GM18873 (cell line): ENCODE results near the gene AKR1C2.
"Not testable (repeated sequence)": the region's sequence is repeated elsewhere in the genome, so short reads cannot be mapped to it uniquely, and the experiment has no call there.

Source experiments
- ATAC-seq: cut with Tn5 transposase; IDR thresholded peaks from one replicate; pipeline ENCODE4 v1.9.1; 2021; ENCODE audit warnings: mild to moderate bottlenecking, moderate library complexity, moderate number of reproducible peaks; ENCODE audit not compliant: unreplicated experiment, low FRiP score

AKR1C2 gene

DNA sequence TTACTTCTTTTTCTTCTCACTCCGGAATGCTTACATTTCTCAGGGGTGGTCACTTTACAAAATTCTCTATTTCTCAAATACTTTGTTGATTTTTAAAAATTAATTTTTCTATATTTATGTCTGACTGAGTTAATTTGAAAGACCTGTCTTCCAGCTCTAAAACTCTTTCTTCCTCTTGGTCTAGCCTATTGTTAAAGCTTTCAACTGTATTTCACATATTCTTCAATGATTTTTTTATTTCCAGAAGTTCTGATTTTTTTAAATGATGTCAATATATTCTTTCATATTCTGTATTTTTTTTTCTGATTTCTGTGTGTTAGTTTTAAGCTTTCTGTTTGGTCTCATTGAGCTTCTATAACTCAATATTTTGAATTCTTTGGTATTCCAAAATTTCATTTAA is 27.3 kb upstream of the AKR1C2 start:
- ATAC-seq, result no peak

DNA sequence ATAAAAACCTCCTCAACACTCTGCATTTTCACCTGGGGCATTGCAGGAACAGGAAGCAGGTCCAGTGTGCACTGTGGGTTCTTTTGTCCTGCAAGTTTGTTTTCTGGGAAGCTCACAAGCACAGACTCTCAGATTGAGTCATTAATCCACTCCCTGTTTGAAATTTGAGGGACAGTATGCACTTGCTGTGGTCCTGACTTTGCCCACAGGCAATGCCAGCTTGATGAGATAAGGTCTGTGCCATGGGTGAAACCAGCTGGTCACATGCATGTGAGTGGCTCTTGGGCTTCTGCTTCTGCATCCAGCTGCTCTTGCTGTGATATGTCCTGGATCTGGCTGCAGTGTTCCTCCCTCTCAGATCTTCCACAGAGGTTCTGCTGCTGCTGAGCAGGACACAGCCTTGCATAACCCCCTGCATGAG is 21.8 kb upstream of the AKR1C2 start:
- not testable (repeated sequence) for ATAC-seq

DNA sequence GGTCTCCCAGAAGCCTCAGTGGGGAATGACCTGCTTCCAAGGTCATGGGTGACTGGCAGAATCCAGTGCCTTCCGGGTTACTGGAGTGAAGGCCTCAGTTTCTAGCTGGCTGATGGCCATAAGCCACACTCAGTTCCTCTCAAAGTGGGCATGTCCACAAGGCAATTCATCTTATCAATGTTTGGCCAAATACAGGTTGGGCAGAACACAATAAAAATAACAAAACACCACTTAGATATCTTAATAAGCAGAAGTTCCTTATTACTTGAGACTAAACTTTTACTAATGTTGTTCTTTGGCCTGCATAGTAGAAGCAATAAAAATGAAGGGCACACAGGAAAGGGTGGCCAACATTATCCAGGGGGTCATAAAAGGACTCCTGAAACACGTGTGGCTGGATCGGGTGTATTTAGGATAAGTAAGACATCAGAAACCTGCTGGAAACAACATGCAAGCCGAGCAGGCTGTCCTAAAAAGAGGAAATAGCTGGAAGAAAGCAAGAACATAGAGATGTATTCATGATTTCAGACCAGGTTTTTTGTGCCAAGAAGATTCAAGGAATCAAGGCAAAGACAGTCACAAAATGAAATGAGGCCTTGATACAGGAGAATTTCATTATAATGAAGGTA is 19.6 kb upstream of the AKR1C2 start:
- ATAC-seq, result no peak

DNA sequence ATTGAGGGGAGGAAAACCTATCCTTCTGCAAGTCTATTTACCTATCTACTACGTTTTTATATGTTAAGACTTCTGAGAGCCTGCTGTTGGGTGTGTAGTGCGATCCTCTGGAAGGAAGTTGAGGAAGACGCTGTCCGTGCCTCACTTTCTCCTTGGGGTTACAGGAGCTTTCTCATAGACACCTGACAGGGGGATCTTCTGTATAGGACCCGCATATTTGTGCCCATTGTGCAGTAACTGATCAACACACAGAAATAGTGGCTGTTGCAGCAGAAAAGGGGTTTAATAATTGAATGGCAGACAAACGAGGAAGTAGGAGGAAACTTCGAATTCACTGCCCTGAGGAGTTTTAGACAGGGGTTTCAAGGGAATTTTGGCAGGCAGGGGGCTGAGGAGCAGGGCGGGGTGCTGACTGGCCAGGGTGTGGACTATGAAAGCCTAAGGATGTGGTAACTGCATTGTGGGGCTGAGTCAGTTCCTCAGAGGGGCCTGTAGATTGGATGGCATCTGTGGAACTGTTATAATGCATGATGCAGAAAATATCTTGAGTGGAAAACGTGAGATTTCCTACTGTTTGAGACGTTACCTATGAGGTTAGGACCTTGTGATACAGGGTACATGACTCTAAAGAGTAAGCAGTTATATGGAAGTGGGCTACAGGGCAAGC is 18.1 kb upstream of the AKR1C2 start:
- not testable (repeated sequence) for ATAC-seq

DNA sequence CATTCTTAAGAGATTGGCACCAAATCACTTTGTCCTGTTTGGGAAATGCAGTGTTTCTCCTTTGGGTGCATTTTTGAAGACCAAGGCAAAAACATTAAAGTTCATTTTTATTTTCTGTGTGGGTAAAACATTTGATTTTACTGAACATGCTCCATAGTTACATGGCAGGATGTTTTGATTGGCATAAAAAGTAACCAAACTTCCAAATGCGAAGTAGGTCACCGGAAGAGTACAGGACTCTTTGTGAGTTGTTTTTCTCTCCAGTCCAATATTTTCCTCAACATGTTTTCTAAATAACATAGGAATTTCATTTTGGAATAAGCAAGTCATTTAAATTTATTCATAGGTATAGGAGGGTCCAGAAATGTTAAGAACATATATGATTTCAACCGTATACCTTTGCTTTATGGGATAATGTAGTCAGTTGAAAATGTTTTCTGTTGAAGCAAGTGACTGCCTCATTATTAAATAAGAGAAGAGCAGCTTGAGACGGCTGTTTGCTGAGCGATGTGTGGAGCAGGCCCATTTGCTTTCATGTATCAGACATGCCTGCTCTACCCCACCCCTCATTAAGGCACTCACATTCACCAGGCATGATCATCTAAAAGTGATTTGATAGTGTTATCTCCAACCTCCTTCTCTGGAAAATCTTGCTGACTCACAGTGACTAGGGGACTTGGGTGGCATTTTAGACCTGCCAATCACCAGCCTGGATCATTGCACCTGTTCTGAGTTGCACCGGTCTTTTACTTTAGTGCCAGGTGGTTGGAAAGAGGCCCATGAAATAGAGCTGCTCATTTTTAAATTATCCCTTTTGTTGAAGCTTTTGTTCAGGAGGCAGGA is 16.3 kb upstream of the AKR1C2 start:
- not testable (repeated sequence) for ATAC-seq

DNA sequence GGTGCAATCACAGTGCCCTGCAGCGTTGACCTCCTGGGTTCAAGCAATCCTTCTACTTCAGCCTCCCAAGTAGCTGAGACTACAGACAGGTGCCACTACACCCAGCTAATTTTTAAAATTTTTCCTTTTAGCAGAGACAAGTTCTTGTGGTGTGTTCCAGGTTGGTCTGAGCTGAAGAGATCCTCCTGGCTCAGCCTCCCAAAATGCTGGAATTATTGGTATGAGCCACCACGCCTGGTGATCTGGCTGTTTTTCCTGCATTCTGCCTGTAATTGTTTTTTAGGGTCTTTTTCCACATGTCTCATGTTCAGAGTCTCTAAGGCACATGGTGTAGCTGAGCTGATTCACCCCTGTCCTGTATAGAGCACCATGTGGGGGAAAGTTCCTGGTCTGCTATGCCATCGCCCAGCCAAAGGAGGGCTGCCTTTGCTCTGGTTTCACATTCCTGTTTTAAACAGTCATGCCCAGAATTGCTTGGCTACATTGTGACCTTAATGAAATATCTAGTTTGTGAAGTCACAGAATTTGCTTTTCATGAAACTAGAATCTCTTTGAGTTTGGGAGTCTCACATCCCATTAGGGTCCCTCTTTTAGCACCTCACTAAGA is 15.1 kb upstream of the AKR1C2 start:
- not testable (repeated sequence) for ATAC-seq

DNA sequence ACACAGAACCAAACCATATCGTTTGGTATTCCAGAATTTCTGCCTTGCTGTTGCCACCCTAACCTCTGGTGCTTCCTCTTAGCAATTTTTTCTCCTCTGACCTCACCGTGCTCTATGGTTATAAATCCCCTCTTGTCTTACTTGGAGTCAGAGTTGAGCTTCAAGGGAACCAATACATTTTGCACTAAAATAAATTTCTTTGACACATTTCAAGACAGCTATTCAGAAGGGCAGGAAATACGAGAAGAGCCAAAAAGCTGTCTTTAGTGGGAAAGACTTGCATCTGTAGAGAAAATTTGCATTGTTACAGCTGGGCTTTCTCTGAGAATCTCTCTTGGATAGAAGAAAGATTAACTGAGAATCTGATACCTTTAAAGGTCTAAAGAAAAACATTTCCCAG is 14.5 kb upstream of the AKR1C2 start:
- no peak for ATAC-seq

DNA sequence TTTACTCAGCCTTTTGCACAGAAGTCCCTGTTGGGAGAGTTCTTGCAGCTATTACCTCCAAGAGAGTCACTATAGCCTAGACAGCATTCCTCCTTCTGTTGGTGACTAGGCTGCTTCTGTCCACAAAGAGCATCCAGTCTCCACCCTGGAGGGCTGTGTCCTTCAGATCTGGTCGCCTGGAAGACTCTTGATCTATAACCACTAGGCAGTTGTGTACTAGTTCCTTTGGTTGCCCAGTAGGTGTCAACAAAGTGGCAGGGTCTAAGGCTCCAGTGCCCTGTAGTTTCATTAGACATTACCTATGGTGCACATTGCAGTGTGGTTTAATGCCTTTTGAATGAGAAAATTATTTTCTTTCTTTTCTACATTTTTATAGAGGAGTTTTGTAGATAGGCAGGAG is 11.3 kb upstream of the AKR1C2 start:
- ATAC-seq, result no peak

DNA sequence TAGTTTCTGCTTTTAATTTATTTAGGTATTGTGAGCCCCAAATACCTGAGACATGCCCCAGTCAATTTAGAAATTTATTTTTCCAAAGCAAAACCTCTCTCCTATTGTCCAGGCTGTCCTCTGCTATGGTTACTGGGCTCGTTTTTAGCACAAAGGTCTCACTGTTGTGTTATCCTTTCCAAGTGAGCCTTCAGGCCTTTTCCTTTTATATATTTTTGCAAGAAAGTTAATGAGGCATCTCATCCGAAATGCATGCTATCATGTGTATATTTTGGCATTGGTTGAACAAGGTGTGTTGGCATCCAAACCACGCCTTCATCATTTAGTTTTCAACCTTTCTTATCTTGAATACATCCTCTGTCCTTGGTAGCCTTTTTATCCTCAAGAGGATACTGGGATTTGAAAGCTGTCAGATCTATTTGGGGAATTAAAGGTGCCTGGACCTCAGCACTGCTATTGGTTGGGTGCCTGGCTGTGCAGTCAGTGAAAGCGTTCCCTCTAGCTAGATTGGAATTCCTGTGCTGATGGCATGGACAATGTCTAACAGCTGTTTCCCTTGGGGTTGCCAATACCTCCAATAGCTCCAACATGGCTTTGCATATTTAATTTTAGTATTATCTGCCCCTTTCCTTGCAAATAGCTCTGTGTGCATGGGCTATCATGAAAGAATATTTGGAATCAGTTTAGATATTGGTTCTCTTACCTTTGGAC is 10.7 kb upstream of the AKR1C2 start:
- ATAC-seq, result not testable (repeated sequence)

DNA sequence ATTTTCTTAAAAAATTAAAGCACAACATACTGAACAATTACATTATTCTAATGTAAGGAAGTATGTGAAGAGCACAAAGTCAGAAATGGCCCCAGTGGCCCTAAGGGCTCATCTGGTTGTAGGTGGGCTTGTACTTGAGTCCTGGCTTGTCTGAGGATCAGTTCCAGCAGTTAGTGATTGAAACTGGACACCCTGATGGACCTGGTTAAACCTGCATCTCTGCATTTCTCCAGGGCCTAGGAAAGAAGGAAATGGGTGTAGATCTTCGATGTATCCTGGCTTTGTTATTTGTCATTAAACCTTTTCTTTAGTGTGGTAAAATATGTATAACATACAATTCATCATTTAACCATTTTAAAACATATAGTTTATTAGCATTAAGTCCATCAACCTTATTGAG is 9.7 kb upstream of the AKR1C2 start:
- no peak for ATAC-seq

DNA sequence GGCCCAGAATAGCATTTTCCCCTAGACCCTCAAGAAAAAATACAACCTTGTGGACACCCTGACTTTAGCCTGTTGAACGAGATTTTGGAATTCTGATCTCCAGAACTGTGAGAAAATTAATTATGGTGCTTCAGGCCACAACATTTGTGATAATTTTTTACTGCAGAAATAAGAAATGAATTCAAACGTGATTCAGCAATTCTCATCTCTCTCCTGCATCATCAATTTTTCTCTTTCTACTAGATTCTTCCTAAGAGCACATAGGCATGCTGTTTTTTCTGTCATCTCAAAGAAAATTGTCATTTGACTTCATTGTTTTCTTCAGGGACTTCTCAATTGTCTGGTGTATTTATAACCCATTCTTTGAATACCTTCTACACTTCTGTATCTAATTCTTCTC is 8.9 kb upstream of the AKR1C2 start:
- ATAC-seq, result no peak

DNA sequence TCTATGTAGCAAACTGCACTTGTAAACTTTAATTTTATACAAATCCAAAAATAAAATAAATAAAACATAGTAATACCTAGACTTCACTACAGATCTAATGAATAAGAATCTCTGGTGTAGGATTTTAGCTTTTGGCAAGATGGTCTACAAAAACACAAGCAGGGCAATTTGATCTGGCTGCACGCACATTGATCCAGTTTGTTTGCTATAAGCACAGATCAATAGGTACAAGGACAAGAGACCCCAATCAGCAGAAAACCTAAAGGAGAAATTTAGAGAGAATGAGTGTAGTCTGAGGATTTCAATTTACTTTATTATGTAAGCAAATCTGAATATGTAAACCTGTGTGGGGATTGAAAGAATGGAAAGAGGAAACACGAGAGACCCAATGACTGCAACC is 7.7 kb upstream of the AKR1C2 start:
- not testable (repeated sequence) for ATAC-seq

DNA sequence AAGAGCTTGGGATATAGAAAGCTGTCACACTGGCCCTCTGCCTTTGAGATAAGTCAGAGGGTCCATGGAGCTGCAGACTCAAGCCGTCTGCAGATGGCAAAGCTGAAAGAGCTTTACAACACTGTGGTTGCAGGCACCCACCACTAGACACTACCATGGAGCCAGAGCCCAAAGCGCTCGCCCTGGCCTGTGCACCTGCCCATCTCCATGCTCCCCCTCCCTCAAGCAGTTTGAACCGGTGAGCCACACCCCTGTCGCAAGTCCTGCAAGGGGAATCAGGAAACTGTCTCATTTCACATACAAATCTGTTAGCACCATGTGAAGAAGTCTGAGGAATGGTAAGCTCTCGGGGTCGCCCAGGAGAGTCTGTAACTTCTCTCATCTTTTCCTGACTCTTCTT is 6.4 kb upstream of the AKR1C2 start:
- ATAC-seq, result not testable (repeated sequence)

DNA sequence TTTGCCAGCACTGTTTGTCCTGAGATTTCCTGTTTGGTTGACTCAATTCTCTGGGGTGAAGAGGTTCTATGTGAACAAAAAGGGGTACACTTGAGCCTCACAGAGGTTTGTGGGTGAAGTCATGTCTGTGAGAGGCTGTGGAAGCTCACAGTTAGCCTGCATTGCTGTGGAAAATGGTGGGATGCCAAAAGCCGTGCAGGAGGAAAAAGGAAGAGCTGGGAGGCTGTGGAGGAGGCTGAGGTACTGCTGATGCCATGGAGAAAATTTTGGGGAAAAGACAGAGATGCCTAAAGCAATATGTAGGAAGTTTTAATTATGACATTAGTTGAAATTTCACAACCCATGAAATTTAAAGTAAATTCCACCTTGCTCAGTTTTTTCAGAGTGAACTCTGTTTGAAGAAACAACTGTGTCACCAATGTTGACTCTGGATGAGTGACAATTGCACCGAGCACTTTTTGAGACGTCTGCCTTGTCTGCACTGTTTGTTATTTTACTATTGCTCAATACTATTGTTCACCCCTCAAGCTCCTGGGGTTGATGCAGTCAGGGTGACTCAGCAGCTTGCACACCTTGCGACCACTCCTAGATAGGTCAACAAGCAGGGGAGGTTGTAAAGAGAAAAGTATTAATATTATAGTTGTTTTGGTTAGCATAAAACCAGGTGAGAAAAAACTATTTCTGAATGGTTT is 5.3 kb upstream of the AKR1C2 start:
- not testable (repeated sequence) for ATAC-seq

DNA sequence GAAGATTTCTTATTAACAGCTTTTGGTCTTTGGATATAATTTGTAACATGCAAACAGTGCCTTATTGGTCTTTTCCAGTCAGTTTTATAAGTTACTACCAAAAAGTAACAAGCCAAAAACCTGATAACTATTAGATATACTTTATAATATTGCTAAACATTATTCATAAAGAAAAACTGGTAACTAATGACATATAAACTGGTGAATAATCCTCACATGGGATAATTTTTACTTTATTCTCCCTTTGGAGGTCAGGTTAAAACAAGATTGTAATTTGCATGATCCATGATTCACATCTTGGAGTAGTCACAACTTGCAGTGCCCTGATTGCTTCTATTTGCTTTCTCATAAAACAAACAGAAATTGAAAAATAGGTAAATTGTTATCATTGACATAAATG is 844 bp upstream of the AKR1C2 start:
- not testable (repeated sequence) for ATAC-seq

DNA sequence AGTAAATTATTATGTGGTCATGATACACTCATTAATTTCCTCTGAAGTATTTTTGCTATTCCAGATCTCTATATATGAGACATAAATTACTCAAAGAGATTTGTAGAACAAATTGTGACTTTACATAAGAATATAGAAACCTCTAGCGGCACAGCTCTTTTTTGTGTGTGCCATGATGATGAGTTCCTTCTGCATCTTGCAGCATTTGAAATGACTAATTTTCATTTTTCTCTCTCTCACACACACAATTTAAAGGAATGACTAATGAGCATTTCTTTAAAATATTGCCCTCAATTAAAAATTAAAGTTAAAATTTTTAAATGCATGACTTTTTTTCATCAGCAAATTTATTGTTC is 351 bp upstream of the AKR1C2 start:
- not testable (repeated sequence) for ATAC-seq

DNA sequence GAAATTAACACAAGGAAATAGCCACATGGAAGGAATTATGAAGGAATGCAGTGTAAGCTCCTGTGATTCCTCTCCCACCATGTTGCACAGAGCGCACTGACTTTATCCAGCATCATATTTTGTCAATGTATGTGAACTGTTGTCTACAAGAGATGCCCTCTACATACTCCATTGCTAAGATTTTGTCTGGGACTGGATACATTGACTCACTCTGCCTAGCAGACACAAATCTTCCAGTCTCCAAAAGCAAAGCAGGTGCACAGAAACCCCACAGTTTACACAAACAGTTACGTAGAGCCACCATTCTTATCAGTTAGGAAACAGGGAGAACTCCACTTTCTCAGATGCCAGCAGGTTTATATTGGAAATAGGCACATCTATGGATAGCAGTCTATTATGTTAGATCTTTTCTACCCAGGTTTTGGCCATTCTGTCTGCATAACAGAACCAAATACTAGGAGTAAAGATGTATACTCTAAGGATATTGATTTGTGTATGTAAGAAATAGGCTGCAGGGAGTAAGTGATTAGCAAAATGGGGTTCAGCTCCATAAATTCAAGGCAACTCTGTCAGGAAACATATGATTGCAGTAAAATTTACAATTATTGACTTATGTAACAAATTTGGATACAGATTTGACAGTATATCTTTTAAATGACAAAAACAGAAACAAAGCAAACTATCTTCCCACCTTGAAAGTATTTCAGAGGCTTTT is 1.5 kb downstream of the AKR1C2 start:
- no peak for ATAC-seq

DNA sequence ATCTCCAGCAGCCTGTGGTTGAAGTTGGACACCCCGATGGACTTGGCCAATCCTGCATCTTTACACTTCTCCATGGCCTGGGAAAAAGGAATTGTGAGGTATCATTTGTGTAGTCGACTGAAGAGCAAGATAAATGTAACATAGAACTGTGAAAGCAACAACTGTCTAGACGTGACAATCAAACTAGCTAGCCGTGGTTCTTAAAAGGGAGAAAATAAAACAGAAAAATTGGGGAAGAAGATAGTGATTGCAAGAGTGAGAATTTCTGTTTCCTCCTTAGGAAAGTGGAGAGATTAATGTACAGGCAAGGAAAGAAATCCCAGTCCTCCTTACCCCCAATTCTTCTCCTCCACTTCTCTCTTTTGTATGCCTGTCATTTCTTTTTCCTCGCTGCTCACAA is 5.0 kb downstream of the AKR1C2 start:
- ATAC-seq, result no peak

DNA sequence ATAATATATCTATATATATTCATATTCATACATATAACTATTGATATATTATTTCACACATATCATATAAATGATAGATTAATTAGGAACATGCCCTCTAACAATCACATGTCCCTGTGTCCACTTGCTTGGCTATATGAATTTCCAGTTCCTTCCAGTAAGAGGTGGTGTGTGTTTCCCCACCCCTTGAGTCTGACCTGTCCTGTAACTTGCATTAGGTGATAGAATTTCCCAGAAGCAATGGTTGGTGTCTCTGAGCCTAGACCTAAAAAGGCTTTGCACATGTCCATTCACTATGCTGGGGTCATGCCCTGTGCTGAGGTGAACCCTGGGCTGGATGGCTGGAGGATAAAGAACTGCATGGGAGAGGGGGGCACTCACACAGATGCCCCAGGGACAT is 9.4 kb downstream of the AKR1C2 start:
- not testable (repeated sequence) for ATAC-seq
